Gastroesophageal sphincter (tissue), 3 donors: Measurements from ENCODE around the gene SIRPA.

Experiments
- POLR2A ChIP-seq, 2 donors: fragments of 450-650 bp; IDR thresholded peaks; one replicate each; pipeline ENCODE4 v1.6.1; 2017; ENCODE audit warnings: antibody characterized with exemption in 2 of 2, mild to moderate bottlenecking in 2 of 2, moderate library complexity in 1 of 2
- TF ChIP-seq, protein P1 (sequence below), 4 experiments: fragments of 200-600 bp in 2 of 4; fragments of 450-650 bp in 2 of 4; sonication (generic) in 1 of 4; IDR thresholded peaks; one replicate each; pipeline ENCODE4 v1.5.1; 2017 to 2019; ENCODE audit warnings: antibody characterized with exemption in 4 of 4, mild to moderate bottlenecking in 2 of 4, moderate library complexity in 2 of 4

DNA sequence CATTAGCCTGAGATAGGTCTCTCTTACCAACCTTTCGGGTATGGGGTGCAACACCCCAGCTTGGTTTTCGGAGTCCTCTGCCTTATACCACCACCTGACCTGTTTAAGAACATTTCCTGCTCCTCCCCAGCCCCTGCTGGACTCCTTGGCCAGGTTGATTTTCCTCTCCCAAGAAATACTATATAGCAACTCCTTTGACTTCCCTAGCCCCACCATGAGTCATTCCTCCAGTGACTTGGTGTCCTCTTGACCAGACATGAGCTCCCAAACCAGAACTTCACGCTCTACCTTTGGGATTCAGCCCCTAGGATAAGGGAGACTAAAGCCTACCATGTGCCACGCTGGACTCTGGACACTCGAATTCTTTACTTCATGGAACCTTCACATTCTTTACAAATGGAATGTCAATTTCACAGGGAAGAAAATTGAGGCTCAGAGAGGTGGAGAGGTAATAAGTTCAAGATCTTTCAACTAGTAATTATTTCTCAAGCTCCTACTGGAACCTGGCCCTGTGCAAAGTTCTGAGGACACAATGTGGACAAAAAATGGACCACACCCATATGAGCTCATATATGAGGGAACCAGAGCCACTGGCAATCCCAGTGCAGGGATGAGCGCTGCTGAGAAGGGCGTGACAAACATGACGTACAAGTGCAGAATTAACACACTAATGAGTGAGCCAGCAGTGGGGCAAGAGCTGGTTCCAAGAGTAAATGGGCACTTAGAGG, 48.2 kb downstream of the SIRPA start:
- TF ChIP-seq, protein P1, sequence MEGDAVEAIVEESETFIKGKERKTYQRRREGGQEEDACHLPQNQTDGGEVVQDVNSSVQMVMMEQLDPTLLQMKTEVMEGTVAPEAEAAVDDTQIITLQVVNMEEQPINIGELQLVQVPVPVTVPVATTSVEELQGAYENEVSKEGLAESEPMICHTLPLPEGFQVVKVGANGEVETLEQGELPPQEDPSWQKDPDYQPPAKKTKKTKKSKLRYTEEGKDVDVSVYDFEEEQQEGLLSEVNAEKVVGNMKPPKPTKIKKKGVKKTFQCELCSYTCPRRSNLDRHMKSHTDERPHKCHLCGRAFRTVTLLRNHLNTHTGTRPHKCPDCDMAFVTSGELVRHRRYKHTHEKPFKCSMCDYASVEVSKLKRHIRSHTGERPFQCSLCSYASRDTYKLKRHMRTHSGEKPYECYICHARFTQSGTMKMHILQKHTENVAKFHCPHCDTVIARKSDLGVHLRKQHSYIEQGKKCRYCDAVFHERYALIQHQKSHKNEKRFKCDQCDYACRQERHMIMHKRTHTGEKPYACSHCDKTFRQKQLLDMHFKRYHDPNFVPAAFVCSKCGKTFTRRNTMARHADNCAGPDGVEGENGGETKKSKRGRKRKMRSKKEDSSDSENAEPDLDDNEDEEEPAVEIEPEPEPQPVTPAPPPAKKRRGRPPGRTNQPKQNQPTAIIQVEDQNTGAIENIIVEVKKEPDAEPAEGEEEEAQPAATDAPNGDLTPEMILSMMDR (IDR thresholded peaks at IDR 0.05) = no peak
- no peak for TF ChIP-seq POLR2A (IDR thresholded peaks at IDR 0.05)
